ENCODE measurements around the gene DISP3.

The DISP3 gene

DNA sequence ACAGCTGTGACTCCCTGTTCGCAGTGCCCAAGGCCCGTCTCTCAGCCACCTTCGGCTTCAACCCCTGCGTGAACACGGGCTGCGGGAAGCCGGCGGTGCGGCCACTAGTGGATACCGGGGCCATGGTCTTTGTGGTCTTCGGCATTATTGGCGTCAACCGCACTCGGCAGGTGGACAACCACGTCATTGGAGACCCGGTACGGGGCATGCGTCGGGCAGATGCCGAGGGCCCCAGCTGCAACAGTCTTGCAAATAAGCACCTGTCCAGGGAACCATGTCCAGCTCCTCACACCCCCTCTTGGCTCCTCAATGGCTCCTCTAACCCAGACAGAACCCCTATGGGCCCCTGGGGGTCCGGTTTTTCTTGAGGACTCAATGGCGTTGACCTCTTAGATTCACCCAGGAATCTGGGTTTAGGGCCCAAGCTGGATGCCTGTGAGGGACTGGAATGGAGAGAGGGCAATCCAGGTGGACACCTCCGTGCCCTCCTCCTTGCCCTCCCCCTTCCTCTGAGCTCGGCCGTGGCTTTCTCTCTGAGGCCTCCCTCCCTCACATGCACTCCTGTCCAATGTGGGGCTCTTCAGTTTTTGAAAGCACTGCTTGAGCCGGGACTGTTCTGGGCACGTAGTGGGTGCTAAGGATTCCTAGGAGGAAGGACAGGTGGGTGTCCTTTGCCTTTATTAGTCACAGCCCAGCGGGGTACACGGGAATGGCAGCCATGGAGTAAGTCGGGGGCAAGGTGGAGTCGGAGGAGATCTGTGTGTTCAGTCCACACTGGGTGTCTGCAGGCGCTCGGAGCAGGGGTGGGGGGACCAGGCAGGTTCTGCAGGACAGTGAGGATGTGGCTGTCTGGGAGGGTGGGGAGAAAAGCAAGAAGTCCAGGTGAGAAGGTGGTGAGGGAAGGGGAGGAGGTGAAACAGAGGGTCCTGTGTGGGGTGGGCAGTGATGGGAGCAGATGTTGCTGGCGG, 51.1 kb downstream of the DISP3 start:
- TF ChIP-seq GATA3 (IDR thresholded peaks at IDR 0.05; ENCODE audit: low read depth, low read length): no peak
- TF ChIP-seq GATA2 (IDR thresholded peaks at IDR 0.05; ENCODE audit: low read depth, low read length): no peak

- TF ChIP-seq GATA2 (IDR thresholded peaks at IDR 0.05; ENCODE audit: low read depth, low read length) (no peak), GATA3 (IDR thresholded peaks at IDR 0.05; ENCODE audit: low read depth, low read length) (no peak)
Measured at GRCh38 chr1:11530731-11531311, 51.9 kb downstream of the DISP3 start.

DNA sequence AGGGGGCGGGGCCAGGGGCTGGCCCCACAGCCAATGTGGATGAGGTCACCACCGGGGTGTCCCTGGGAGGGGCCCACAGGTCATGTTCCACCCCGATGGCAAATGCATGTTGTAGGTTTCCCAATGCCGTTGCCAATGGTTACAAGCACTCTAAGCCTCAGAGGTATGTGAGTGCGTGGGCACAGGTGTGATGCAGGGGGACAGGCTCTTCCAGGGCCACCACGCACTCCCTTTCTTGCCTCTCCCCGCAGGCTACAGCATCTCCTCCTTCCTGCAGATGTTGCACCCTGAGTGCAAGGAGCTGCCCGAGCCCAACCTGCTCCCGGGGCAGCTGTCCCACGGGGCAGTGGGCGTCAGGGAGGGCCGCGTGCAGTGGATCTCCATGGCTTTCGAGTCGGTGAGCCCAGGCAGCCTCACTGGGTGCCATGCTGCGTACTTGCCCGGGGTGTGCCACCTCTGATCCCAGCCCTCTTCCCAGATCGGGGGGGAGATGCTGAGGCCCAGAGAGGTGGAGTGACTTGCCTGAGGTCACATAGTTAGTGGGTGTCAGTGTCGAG, 52.4 kb downstream of the DISP3 start:
- TF ChIP-seq GATA2 (IDR thresholded peaks at IDR 0.05; ENCODE audit: low read depth, low read length): no peak
- TF ChIP-seq GATA3 (IDR thresholded peaks at IDR 0.05; ENCODE audit: low read depth, low read length): no peak

DNA sequence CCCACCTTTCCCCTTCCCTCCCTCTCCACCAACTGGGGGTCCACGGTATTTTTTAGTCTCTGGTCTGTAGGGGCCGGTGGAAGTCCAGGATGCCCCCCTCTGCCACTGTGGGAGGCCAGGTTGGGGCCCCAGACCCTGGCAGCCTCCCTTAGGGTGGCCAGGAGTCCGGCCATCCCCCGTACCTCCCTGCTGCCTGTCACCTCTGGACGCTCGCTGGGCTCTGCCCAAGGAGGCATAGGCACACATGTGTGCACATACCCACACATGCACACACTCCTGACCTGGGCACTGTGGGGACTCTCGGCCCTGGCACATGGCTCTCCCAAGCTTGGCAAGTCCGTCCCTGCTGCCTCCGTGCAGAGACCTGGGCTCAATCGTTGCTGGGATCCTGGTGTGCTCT, 53.0 kb downstream of the DISP3 start:
- no peak for TF ChIP-seq GATA3 (IDR thresholded peaks at IDR 0.05; ENCODE audit: low read depth, low read length)

- no peak for TF ChIP-seq GATA3 (IDR thresholded peaks at IDR 0.05; ENCODE audit: low read depth, low read length)
- no peak for TF ChIP-seq GATA2 (IDR thresholded peaks at IDR 0.05; ENCODE audit: low read depth, low read length)
Measured at GRCh38 chr1:11533790-11534787, 55.1 kb downstream of the DISP3 start.

- no peak for TF ChIP-seq GATA3 (IDR thresholded peaks at IDR 0.05; ENCODE audit: low read depth, low read length)
- TF ChIP-seq GATA2 (IDR thresholded peaks at IDR 0.05; ENCODE audit: low read depth, low read length): no peak
Measured at GRCh38 chr1:11534846-11535245, 55.9 kb downstream of the DISP3 start.

DNA sequence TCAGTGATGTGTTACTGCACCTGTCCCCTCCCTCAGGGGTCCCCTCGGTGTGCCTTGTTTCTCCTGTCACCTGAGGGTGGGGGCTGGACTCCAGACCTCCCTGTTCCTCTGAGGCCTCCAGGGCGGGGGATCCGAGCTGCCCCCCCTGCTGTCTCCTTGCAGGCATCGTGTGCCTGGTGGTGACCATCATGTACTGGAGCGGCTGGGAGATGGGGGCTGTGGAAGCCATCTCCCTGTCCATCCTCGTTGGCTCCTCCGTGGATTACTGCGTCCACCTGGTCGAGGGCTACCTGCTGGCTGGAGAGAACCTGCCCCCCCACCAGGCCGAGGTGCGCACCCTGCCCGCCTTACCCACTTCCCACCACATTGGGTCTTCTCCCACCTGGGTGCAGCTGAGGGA, 56.4 kb downstream of the DISP3 start:
- TF ChIP-seq GATA2 (IDR thresholded peaks at IDR 0.05; ENCODE audit: low read depth, low read length) (no peak), GATA3 (IDR thresholded peaks at IDR 0.05; ENCODE audit: low read depth, low read length) (no peak)

DNA sequence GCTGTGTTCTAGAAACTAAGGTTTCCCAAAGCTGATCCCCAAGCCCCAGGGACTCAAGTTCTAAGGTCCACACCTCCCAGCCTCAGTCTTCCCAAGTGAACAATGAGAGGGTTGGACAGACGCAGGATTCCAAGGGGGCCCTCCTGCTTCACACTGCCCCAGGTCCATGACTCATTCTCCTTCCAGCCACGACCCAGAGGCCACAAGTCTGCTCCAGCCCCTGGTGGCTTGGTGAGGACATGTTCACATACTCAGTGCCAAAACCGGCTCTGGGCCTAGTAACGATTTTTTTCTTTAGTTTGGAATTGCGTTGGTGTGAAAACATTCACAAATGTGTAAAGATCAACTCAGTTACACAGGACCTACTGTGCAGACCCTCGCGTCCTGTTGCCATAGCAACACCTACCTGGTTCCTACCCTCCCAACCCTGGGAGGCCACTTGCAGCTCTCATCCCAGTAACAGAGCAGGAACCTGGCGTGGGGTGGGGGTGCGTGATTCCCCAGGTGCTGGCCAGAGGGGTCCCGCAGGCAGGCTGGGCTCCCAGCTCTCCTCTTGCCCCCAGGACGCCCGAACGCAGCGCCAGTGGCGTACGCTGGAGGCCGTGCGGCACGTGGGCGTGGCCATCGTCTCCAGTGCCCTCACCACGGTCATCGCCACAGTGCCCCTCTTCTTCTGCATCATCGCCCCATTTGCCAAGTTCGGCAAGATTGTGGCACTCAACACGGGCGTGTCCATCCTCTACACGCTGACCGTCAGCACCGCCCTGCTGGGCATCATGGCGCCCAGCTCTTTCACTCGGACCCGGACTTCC, 57.0 kb downstream of the DISP3 start:
- TF ChIP-seq GATA2 (IDR thresholded peaks at IDR 0.05; ENCODE audit: low read depth, low read length) (no peak), GATA3 (IDR thresholded peaks at IDR 0.05; ENCODE audit: low read depth, low read length) (no peak)

GRCh38 chr1:11536573-11537379, 57.8 kb downstream of the DISP3 start:
- TF ChIP-seq GATA2 (IDR thresholded peaks at IDR 0.05; ENCODE audit: low read depth, low read length) (no peak), GATA3 (IDR thresholded peaks at IDR 0.05; ENCODE audit: low read depth, low read length) (no peak)

DNA sequence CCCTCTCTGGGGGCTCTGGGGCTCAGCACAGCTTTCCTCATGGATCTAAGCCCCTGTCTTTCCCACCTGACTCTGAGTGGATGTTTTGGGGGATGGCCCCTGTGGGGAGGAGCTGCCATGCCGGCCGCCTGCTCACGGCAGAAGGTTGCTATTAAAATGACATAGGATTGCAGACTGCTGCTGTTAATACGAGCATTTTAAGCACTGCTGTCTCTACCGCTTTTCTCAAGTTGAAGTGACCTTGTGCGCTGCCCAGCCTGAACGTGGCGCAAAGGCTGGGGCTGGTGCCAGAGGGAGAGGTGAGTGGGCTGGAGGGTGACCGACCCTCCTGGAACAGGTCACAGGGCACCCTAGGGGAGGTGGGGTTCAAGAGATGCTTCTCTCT, 58.4 kb downstream of the DISP3 start:
- TF ChIP-seq GATA2 (IDR thresholded peaks at IDR 0.05; ENCODE audit: low read depth, low read length): no peak
- TF ChIP-seq GATA3 (IDR thresholded peaks at IDR 0.05; ENCODE audit: low read depth, low read length): no peak

GRCh38 chr1:11537854-11538591, 59.1 kb downstream of the DISP3 start:
- TF ChIP-seq GATA3 (IDR thresholded peaks at IDR 0.05; ENCODE audit: low read depth, low read length): no peak
- TF ChIP-seq GATA2 (IDR thresholded peaks at IDR 0.05; ENCODE audit: low read depth, low read length): no peak

DNA sequence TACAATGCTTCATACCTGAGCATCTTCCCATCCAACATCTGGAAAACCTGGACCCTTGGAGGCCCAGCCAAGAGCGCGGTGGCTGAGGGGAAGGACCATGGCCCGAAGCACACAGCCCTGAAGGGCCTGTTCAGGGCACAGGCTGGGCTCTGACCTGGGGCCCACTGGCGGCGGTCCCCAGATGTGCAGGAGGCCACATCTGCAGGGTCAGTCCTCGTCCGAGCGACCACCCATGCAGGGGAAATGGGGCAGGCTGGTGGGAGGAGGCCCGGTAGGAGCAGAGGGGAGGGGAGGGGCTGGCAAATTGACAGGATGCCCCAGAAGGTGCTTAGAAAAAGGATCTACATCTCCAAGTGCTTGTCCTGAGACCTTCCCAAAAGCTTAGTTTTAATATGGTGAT, 59.9 kb downstream of the DISP3 start:
- TF ChIP-seq GATA3 (IDR thresholded peaks at IDR 0.05; ENCODE audit: low read depth, low read length): no peak
- no peak for TF ChIP-seq GATA2 (IDR thresholded peaks at IDR 0.05; ENCODE audit: low read depth, low read length)

Measured in SH-SY5Y (cell line).